Caco-2 (cell line): ENCODE measurements around the gene LRBA. TPM values are rescaled to one million over a fixed set of nuclear protein-coding genes. Genes with fewer than 3 reads are reported as not detected.

Source experiments
- BruUV-seq: library from RNA; stranded (reverse); fragments of 400-500 nt; replicated peaks from 2 replicates; lab custom pipeline; 2021; lab: Mats Ljungman, UMichigan
- CTCF ChIA-PET: fragments of 300-600 bp; sonication (Branson Sonifier 250); formaldehyde crosslinking; loops from one replicate; lab custom pipeline; 2022; ENCODE audit warnings: antibody characterized with exemption; lab: Charles Lee
- POLR2A ChIA-PET: fragments of 300-600 bp; sonication (Branson Sonifier 250); formaldehyde crosslinking; loops from one replicate; lab custom pipeline; 2022; ENCODE audit warnings: antibody characterized with exemption; lab: Charles Lee
- DNase-seq, 2 experiments: peaks; one replicate each; pipeline versions ENCODE4 v3.0.0 to v3.0.0-alpha.2; 2020 to 2022
- H3K27me3 ChIP-seq: replicated peaks from 2 replicates; pipeline ENCODE4 v1.6.0; 2011; ENCODE audit warnings: low read length; ENCODE audit not compliant: control insufficient read depth, insufficient read depth
- H3K36me3 ChIP-seq: 2 replicates; pipeline ENCODE4 v1.5.1; 2011; ENCODE audit warnings: low read length; ENCODE audit not compliant: control insufficient read depth, insufficient read depth
- H3K4me1 ChIP-seq: fragments of 250-450 bp; sonication (Bioruptor Pico); 2 replicates; pipeline ENCODE4 v1.5.1; 2020; ENCODE audit warnings: mild to moderate bottlenecking
- H3K4me3 ChIP-seq: 2 replicates; pipeline ENCODE4 v1.5.1; 2011; ENCODE audit warnings: low read depth, mild to moderate bottlenecking, control low read depth, low read length
- H3K9me3 ChIP-seq: fragments of 250-450 bp; sonication (Bioruptor Pico); 2 replicates; pipeline ENCODE4 v1.5.1; 2020; ENCODE audit warnings: mild to moderate bottlenecking, moderate library complexity
- H3K27ac Mint-ChIP-seq: one replicate; pipeline ENCODE4 v1.8.0; 2022; ENCODE audit warnings: mixed read lengths; ENCODE audit not compliant: unreplicated experiment
- H3K27me3 Mint-ChIP-seq: one replicate; pipeline ENCODE4 v1.8.0; 2022; ENCODE audit warnings: mixed read lengths; ENCODE audit not compliant: insufficient read depth, unreplicated experiment
- H3K36me3 Mint-ChIP-seq: one replicate; pipeline ENCODE4 v1.8.0; 2022; ENCODE audit warnings: mild to moderate bottlenecking, mixed read lengths; ENCODE audit not compliant: insufficient read depth, unreplicated experiment
- H3K4me1 Mint-ChIP-seq: one replicate; pipeline ENCODE4 v1.8.0; 2022; ENCODE audit warnings: low read depth, mixed read lengths; ENCODE audit not compliant: unreplicated experiment
- H3K4me3 Mint-ChIP-seq: one replicate; pipeline ENCODE4 v1.8.0; 2022; ENCODE audit warnings: mild to moderate bottlenecking, moderate library complexity, mixed read lengths; ENCODE audit not compliant: unreplicated experiment
- H3K9me3 Mint-ChIP-seq: one replicate; pipeline ENCODE4 v1.8.0; 2022; ENCODE audit warnings: mixed read lengths; ENCODE audit not compliant: unreplicated experiment
- intact Hi-C: fragments of 100-400 bp; cut with micrococcal nuclease; formaldehyde crosslinking; loops from one replicate; pipeline ENCODE4 v1.10.0; 2022; ENCODE audit not compliant: unreplicated experiment
- total RNA-seq: library from RNA; stranded (reverse); gene quantifications from 2 replicates; pipeline ENCODE4 v1.2.3, GENCODE V29; 2022
- TF ChIP-seq, protein P1 (sequence below), 2 experiments: fragments of 200-600 bp in 1 of 2; IDR thresholded peaks; 1 replicate in 1 of 2; 2 replicates in 1 of 2; pipeline versions ENCODE4 v1.5.1 to v1.8.0; 2011 to 2022; ENCODE audit warnings: antibody characterized with exemption in 1 of 2, control low read depth in 1 of 2, inconsistent platforms in 1 of 2, low read depth in 1 of 2, low read length in 1 of 2, mild to moderate bottlenecking in 1 of 2, moderate library complexity in 1 of 2; ENCODE audit not compliant: insufficient read depth in 1 of 2, severe bottlenecking in 1 of 2, unreplicated experiment in 1 of 2

The LRBA gene
- total RNA-seq, 1 experiment from 2014 or later: 53.2 TPM

GRCh38 chr4:151004222-151004621 is 10.9 kb downstream of the LRBA start:
- H3K9me3 ChIP-seq: no peaks in the 10 kb centered on the region
- H3K4me3 Mint-ChIP-seq: no peak overlapping the region
- peaks cover 26% of the 10 kb centered on the region for H3K36me3 Mint-ChIP-seq
- no peaks in the 10 kb centered on the region for H3K27me3 Mint-ChIP-seq
- intact Hi-C loops: no loop called here
- no peaks in the 10 kb centered on the region for H3K4me1 ChIP-seq
- ChIA-PET POLR2A (no interaction called here), CTCF (no interaction called here)
- no peaks in the 10 kb centered on the region for H3K27me3 ChIP-seq
- H3K36me3 ChIP-seq: no peaks in the 10 kb centered on the region
- TF ChIP-seq, protein P1, sequence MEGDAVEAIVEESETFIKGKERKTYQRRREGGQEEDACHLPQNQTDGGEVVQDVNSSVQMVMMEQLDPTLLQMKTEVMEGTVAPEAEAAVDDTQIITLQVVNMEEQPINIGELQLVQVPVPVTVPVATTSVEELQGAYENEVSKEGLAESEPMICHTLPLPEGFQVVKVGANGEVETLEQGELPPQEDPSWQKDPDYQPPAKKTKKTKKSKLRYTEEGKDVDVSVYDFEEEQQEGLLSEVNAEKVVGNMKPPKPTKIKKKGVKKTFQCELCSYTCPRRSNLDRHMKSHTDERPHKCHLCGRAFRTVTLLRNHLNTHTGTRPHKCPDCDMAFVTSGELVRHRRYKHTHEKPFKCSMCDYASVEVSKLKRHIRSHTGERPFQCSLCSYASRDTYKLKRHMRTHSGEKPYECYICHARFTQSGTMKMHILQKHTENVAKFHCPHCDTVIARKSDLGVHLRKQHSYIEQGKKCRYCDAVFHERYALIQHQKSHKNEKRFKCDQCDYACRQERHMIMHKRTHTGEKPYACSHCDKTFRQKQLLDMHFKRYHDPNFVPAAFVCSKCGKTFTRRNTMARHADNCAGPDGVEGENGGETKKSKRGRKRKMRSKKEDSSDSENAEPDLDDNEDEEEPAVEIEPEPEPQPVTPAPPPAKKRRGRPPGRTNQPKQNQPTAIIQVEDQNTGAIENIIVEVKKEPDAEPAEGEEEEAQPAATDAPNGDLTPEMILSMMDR (IDR thresholded peaks at IDR 0.05; ENCODE audit: insufficient read depth in 1 of 2, low read depth in 1 of 2, low read length in 1 of 2, severe bottlenecking in 1 of 2, unreplicated experiment in 1 of 2): no peak
- H3K4me3 ChIP-seq: no peak overlapping the region
- no peak overlapping the region for H3K27ac Mint-ChIP-seq
- no peak for DNase-seq
- H3K9me3 Mint-ChIP-seq: no peaks in the 10 kb centered on the region
- no peaks in the 10 kb centered on the region for H3K4me1 Mint-ChIP-seq
- BruUV-seq: no TSS peak

- DNase-seq: no peak
- Mint-ChIP-seq H3K4me3 (no peak overlapping the region), H3K4me1 (no peaks in the 10 kb centered on the region), H3K36me3 (peaks cover 6% of the 10 kb centered on the region), H3K27me3 (no peaks in the 10 kb centered on the region), H3K9me3 (no peaks in the 10 kb centered on the region), H3K27ac (no peak overlapping the region)
- ChIA-PET POLR2A (no interaction called here), CTCF (no interaction called here)
- no peaks in the 10 kb centered on the region for H3K4me1 ChIP-seq
- TF ChIP-seq, protein P1 (IDR thresholded peaks at IDR 0.05; ENCODE audit: insufficient read depth in 1 of 2, low read depth in 1 of 2, low read length in 1 of 2, severe bottlenecking in 1 of 2, unreplicated experiment in 1 of 2): no peak
- no peaks in the 10 kb centered on the region for H3K27me3 ChIP-seq
- H3K9me3 ChIP-seq: no peaks in the 10 kb centered on the region
- intact Hi-C loops: no loop called here
- BruUV-seq: no TSS peak
- no peak overlapping the region for H3K4me3 ChIP-seq
- no peaks in the 10 kb centered on the region for H3K36me3 ChIP-seq
Measured at GRCh38 chr4:151000747-151001429, 14.2 kb downstream of the LRBA start.

DNA sequence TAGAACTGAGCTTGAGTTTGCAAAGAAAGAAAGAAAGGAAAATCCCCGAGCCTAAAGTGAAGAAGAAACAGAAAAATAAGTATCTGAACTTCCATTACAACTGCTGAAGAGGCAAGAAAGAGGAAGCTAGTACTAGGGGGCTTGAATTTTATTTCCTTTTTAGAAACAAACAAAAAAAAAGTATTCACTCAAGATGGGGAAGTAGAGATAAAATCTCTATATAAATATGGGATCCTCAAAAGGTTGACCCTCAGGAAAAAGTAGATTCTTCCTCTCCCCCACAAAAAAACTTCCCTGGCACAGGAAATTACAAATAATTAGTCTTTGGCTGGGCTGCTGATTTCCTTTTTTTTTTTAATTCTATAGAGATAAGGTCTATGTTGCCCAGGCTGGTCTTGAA is 16.0 kb downstream of the LRBA start:
- H3K27me3 Mint-ChIP-seq: no peaks in the 10 kb centered on the region
- H3K27ac Mint-ChIP-seq: no peak overlapping the region
- H3K4me3 Mint-ChIP-seq: no peak overlapping the region
- no peaks in the 10 kb centered on the region for H3K4me1 Mint-ChIP-seq
- no peak overlapping the region for H3K4me3 ChIP-seq
- H3K27me3 ChIP-seq: no peaks in the 10 kb centered on the region
- H3K9me3 ChIP-seq: no peaks in the 10 kb centered on the region
- ChIA-PET CTCF (no interaction called here), POLR2A (no interaction called here)
- intact Hi-C loops: no loop called here
- TF ChIP-seq, protein P1 (IDR thresholded peaks at IDR 0.05; ENCODE audit: insufficient read depth in 1 of 2, low read depth in 1 of 2, low read length in 1 of 2, severe bottlenecking in 1 of 2, unreplicated experiment in 1 of 2): no peak
- H3K4me1 ChIP-seq: no peaks in the 10 kb centered on the region
- peaks cover 6% of the 10 kb centered on the region for H3K36me3 Mint-ChIP-seq
- no peak for DNase-seq
- H3K36me3 ChIP-seq: no peaks in the 10 kb centered on the region
- no TSS peak for BruUV-seq
- no peaks in the 10 kb centered on the region for H3K9me3 Mint-ChIP-seq
